GM19463 (cell line): ENCODE measurements around the gene OGFOD3.

Experiments
- ATAC-seq: cut with Tn5 transposase; IDR thresholded peaks from one replicate; pipeline ENCODE4 v1.9.1; 2021; ENCODE audit warnings: mild to moderate bottlenecking, moderate library complexity; ENCODE audit not compliant: unreplicated experiment

Gene OGFOD3

GRCh38 chr17:82343560-82343959 lies 74.8 kb downstream of the OGFOD3 start:
- no peak for ATAC-seq

DNA sequence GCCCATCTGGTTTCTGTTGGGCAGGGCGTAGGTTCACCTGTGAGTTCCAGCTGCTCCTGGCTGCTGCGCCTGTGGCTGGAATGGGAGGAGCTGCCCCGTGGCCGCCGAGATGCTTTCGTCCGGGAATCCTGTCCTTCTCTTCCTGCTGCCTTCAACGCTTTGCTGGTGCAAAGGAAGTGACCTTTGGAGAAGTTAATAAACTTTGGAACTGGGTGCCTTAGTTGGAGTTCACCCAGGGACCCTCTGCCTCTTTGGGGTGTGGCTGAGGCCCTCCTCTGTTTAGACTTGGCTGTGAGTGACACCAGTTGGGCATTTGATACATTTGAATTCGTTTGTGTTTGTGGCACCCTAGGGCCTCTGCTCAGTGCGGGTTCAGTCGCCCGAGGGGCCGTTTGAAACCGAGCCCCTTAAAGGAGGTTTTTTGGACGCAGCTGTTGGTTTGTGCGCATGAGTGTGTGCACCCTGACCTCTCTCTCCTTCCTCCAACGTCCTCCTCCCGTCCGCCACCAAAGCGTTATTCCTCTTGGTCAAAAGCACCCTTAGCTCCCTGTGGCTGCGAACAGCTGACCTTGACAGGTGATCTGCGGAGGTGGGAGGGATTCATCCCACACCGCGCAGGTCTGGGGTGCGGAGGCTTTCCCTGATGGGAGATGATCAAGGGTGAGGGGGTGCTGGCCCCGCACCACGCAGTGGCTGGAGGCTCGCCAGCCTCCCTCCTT lies 75.9 kb downstream of the OGFOD3 start:
- no peak for ATAC-seq

GRCh38 chr17:82339634-82340580 lies 78.5 kb downstream of the OGFOD3 start:
- ATAC-seq, result no peak
